SK-N-SH (cell line): Measurements from ENCODE around the gene KCNH4.

Experiments used
- CHD2 ChIP-seq: fragments of 150-350 bp; IDR thresholded peaks from 2 replicates; pipeline ENCODE4 v1.6.1; 2018; ENCODE audit warnings: low read length; ENCODE audit not compliant: partially characterized antibody
- CTCF ChIP-seq: fragments of 200-600 bp; sonication (generic); IDR thresholded peaks from 2 replicates; pipeline ENCODE4 v1.6.1; 2017; ENCODE audit warnings: antibody characterized with exemption, mild to moderate bottlenecking, moderate library complexity
- ELF1 ChIP-seq: IDR thresholded peaks from 2 replicates; pipeline ENCODE4 v1.4.0; 2012
- EZH2phosphoT487 ChIP-seq: fragments of 200-600 bp; sonication (generic); IDR thresholded peaks from 2 replicates; pipeline ENCODE4 v1.6.1; 2017; ENCODE audit warnings: low read depth, mixed run types, mild to moderate bottlenecking, antibody characterized with exemption, moderate library complexity, borderline replicate concordance
- GABPA ChIP-seq: IDR thresholded peaks from 2 replicates; pipeline ENCODE4 v1.4.0; 2012; ENCODE audit warnings: low read depth, mild to moderate bottlenecking
- MAX ChIP-seq: IDR thresholded peaks from 2 replicates; pipeline ENCODE4 v1.4.0; 2012; ENCODE audit warnings: low read depth
- POLR2AphosphoS5 ChIP-seq: IDR thresholded peaks from 2 replicates; pipeline ENCODE4 v1.6.1; 2012; ENCODE audit warnings: low read depth, low read length
- RAD21 ChIP-seq: IDR thresholded peaks from 2 replicates; pipeline ENCODE4 v1.6.1; 2012; ENCODE audit warnings: mild to moderate bottlenecking, low read length
- RCOR1 ChIP-seq: fragments of 150-350 bp; IDR thresholded peaks from 2 replicates; pipeline ENCODE4 v1.6.1; 2017; ENCODE audit warnings: antibody characterized with exemption, low read length
- SMC3 ChIP-seq: IDR thresholded peaks from 2 replicates; pipeline ENCODE4 v1.6.1; 2012; ENCODE audit warnings: low read depth, low read length, improper control_type of control experiment
- TCF12 ChIP-seq: IDR thresholded peaks from 2 replicates; pipeline ENCODE4 v1.4.0; 2012
- YY1 ChIP-seq: IDR thresholded peaks from 2 replicates; pipeline ENCODE4 v1.4.0; 2012; ENCODE audit warnings: low read depth, mild to moderate bottlenecking
- ZBTB33 ChIP-seq: IDR thresholded peaks from 2 replicates; pipeline ENCODE4 v1.4.0; 2012; ENCODE audit warnings: low read depth, borderline replicate concordance
- TF ChIP-seq, protein P1 (sequence below): IDR thresholded peaks from 2 replicates; pipeline ENCODE4 v1.6.1; 2012; ENCODE audit warnings: mild to moderate bottlenecking, low read depth, low read length, moderate library complexity

- TF ChIP-seq EZH2phosphoT487, result no peak
- TF ChIP-seq GABPA, result no peak; the same call in 1 of the 2 replicates
- TF ChIP-seq RAD21, result no peak
- TF ChIP-seq CTCF, result no peak
- no peak for TF ChIP-seq MAX
- no peak for TF ChIP-seq POLR2AphosphoS5
- no peak for TF ChIP-seq CHD2
- TF ChIP-seq RCOR1, result no peak
- TF ChIP-seq, protein P1, sequence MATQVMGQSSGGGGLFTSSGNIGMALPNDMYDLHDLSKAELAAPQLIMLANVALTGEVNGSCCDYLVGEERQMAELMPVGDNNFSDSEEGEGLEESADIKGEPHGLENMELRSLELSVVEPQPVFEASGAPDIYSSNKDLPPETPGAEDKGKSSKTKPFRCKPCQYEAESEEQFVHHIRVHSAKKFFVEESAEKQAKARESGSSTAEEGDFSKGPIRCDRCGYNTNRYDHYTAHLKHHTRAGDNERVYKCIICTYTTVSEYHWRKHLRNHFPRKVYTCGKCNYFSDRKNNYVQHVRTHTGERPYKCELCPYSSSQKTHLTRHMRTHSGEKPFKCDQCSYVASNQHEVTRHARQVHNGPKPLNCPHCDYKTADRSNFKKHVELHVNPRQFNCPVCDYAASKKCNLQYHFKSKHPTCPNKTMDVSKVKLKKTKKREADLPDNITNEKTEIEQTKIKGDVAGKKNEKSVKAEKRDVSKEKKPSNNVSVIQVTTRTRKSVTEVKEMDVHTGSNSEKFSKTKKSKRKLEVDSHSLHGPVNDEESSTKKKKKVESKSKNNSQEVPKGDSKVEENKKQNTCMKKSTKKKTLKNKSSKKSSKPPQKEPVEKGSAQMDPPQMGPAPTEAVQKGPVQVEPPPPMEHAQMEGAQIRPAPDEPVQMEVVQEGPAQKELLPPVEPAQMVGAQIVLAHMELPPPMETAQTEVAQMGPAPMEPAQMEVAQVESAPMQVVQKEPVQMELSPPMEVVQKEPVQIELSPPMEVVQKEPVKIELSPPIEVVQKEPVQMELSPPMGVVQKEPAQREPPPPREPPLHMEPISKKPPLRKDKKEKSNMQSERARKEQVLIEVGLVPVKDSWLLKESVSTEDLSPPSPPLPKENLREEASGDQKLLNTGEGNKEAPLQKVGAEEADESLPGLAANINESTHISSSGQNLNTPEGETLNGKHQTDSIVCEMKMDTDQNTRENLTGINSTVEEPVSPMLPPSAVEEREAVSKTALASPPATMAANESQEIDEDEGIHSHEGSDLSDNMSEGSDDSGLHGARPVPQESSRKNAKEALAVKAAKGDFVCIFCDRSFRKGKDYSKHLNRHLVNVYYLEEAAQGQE, result no peak
- no peak for TF ChIP-seq SMC3
- no peak for TF ChIP-seq ELF1
- TF ChIP-seq ZBTB33, result no peak
- TF ChIP-seq YY1, result no peak
- no peak for TF ChIP-seq TCF12
These were observed 45.0 kb downstream of the KCNH4 start for GRCh38 chr17:42135664-42136653.
